ENCODE data around the gene UNC50. TPM values are rescaled to one million over a fixed set of nuclear protein-coding genes. Genes with fewer than 3 reads are reported as not detected.

Gene UNC50
- total and polyA plus RNA-seq, 2 experiments from 2014 or later = 38.7 to 49.4 TPM

- Histone ChIP-seq H3K79me2 (replicated peaks; ENCODE audit: insufficient read depth) (no peaks in the 10 kb centered on the region), H3K4me1 (ENCODE audit: insufficient read depth) (no peaks in the 10 kb centered on the region), H3K27me3 (ENCODE audit: insufficient read depth) (no peaks in the 10 kb centered on the region), H3K27ac (ENCODE audit: low read depth) (no peak overlapping the region), H3F3A (replicated peaks; ENCODE audit: low read depth) (no peaks in the 10 kb centered on the region), H3K9me2 (ENCODE audit: insufficient read depth) (no peaks in the 10 kb centered on the region), H4K20me1 (replicated peaks; ENCODE audit: insufficient read depth) (peaks cover 11% of the 10 kb centered on the region; the same call in 1 of the 2 replicates), H3K4me3 (no peak overlapping the region), H3K36me3 (ENCODE audit: insufficient read depth) (no peaks in the 10 kb centered on the region; the same call in 1 of the 2 replicates), H3K4me2 (no peak overlapping the region), H2AFZ (no peak overlapping the region)
- H3K9me3 Mint-ChIP-seq = no peaks in the 10 kb centered on the region
- H3K4me3 Mint-ChIP-seq = no peak overlapping the region
- DNase-seq (ENCODE audit: low spot score) (no peak), ATAC-seq (no peak)
- peaks cover 7% of the 10 kb centered on the region for H3K27me3 Mint-ChIP-seq (ENCODE audit: insufficient read depth, low read depth, poor library complexity)
- H3K4me1 Mint-ChIP-seq = no peaks in the 10 kb centered on the region
- peaks cover 34% of the 10 kb centered on the region for H3K36me3 Mint-ChIP-seq (ENCODE audit: low read depth)
- H3K27ac Mint-ChIP-seq = no peak overlapping the region
- TF ChIP-seq EZH2phosphoT487 (IDR thresholded peaks at IDR 0.05; ENCODE audit: unreplicated experiment) = no peak
- no peak for TF ChIP-seq EZH2 (IDR thresholded peaks at IDR 0.05; ENCODE audit: low read depth, unreplicated experiment)
- TF ChIP-seq REST (IDR thresholded peaks at IDR 0.05; ENCODE audit: unreplicated experiment) = no peak
- no peak for TF ChIP-seq POLR2AphosphoS5 (IDR thresholded peaks at IDR 0.05; ENCODE audit: low read depth)
- TF ChIP-seq ZNF331 (CRISPR knock-in tag; IDR thresholded peaks at IDR 0.05; ENCODE audit: low read depth) = no peak
- TF ChIP-seq ZNF114 (CRISPR knock-in tag; IDR thresholded peaks at IDR 0.05) = no peak
- no peak for TF ChIP-seq CTCF (conservative IDR thresholded peaks at IDR 0.05; ENCODE audit: low read depth in 2 of 2)
- TF ChIP-seq NANOG (IDR thresholded peaks at IDR 0.05; ENCODE audit: borderline replicate concordance) = no peak
These were observed 36.6 kb upstream of the UNC50 start for GRCh38 chr2:98571796-98572195.

GRCh38 chr2:98572211-98572610 is 36.2 kb upstream of the UNC50 start:
- Mint-ChIP-seq H3K4me3 (no peak overlapping the region), H3K27ac (no peak overlapping the region), H3K27me3 (ENCODE audit: insufficient read depth, low read depth, poor library complexity) (peaks cover 7% of the 10 kb centered on the region), H3K4me1 (no peaks in the 10 kb centered on the region), H3K36me3 (ENCODE audit: low read depth) (peaks cover 31% of the 10 kb centered on the region), H3K9me3 (no peaks in the 10 kb centered on the region)
- no peaks in the 10 kb centered on the region for H3F3A ChIP-seq (replicated peaks; ENCODE audit: low read depth)
- no peak overlapping the region for H3K4me2 ChIP-seq
- H3K4me1 ChIP-seq (ENCODE audit: insufficient read depth) = no peaks in the 10 kb centered on the region
- no peaks in the 10 kb centered on the region for H3K9me2 ChIP-seq (ENCODE audit: insufficient read depth)
- peaks cover 11% of the 10 kb centered on the region; the same call in 1 of the 2 replicates for H4K20me1 ChIP-seq (replicated peaks; ENCODE audit: insufficient read depth)
- H3K27ac ChIP-seq (ENCODE audit: low read depth) = no peak overlapping the region
- no peaks in the 10 kb centered on the region for H3K27me3 ChIP-seq (ENCODE audit: insufficient read depth)
- H2AFZ ChIP-seq = no peak overlapping the region
- H3K36me3 ChIP-seq (ENCODE audit: insufficient read depth) = no peaks in the 10 kb centered on the region; the same call in 1 of the 2 replicates
- ATAC-seq (no peak), DNase-seq (ENCODE audit: low spot score) (no peak)
- H3K79me2 ChIP-seq (replicated peaks; ENCODE audit: insufficient read depth) = no peaks in the 10 kb centered on the region
- H3K4me3 ChIP-seq = no peak overlapping the region
- no peak for TF ChIP-seq EZH2 (IDR thresholded peaks at IDR 0.05; ENCODE audit: low read depth, unreplicated experiment)
- no peak for TF ChIP-seq ZNF462 (CRISPR knock-in tag; IDR thresholded peaks at IDR 0.05)
- no peak for TF ChIP-seq JUNB (IDR thresholded peaks at IDR 0.05; ENCODE audit: unreplicated experiment)

Data from GM23338 (cell line).